Vagina (tissue), 2 donors: Measurements from ENCODE around the gene ACVR2B. TPM values are rescaled to one million over a fixed set of nuclear protein-coding genes. Genes with fewer than 3 reads are reported as not detected.

Experiments used
- DNase-seq, 2 donors: peaks; one replicate each; pipeline ENCODE4 v3.0.0-alpha.2; 2017; ENCODE audit errors: extremely low spot score in 2 of 2
- H3K27ac ChIP-seq: fragments of 200-600 bp; sonication (generic); one replicate; pipeline ENCODE4 v1.5.1; 2019
- H3K27me3 ChIP-seq: fragments of 200-600 bp; sonication (generic); one replicate; pipeline ENCODE4 v1.5.1; 2019
- H3K36me3 ChIP-seq, 2 donors: fragments of 200-600 bp; sonication (generic); one replicate each; pipeline ENCODE4 v1.5.1; 2017 to 2019
- H3K4me1 ChIP-seq: fragments of 200-600 bp; sonication (generic); one replicate; pipeline ENCODE4 v1.5.1; 2019
- H3K4me3 ChIP-seq, 2 donors: fragments of 200-600 bp; sonication (generic); 1 replicate in 1 of 2; 2 replicates in 1 of 2; pipeline ENCODE4 v1.5.1; 2016 to 2019
- H3K9me3 ChIP-seq: fragments of 200-600 bp; sonication (generic); one replicate; pipeline ENCODE4 v1.5.1; 2019
- POLR2A ChIP-seq, 2 donors: fragments of 450-650 bp; IDR thresholded peaks; one replicate each; pipeline ENCODE4 v1.6.1; 2017; ENCODE audit warnings: antibody characterized with exemption in 2 of 2, mild to moderate bottlenecking in 2 of 2, moderate library complexity in 2 of 2
- POLR2AphosphoS5 ChIP-seq, 2 donors: sonication (generic); formaldehyde crosslinking; IDR thresholded peaks; one replicate each; pipeline ENCODE4 v1.9.0; 2017; ENCODE audit warnings: antibody characterized with exemption in 2 of 2, mild to moderate bottlenecking in 2 of 2, low read depth in 1 of 2; ENCODE audit not compliant: insufficient read depth in 1 of 2
- intact Hi-C: fragments of 100-400 bp; cut with DNase I; formaldehyde crosslinking; loops from one replicate; pipeline ENCODE4 v1.15.1; 2023
- total RNA-seq: library from RNA; depleted of rRNA; stranded (reverse); fragments of >200 nt; gene quantifications from one replicate; pipeline ENCODE4 v1.2.3, GENCODE V29; 2016
- TF ChIP-seq, protein P1 (sequence below), 3 experiments: fragments of 450-650 bp in 2 of 3; fragments of 200-600 bp in 1 of 3; sonication (generic) in 1 of 3; IDR thresholded peaks; one replicate each; pipeline ENCODE4 v1.5.1; 2017 to 2019; ENCODE audit warnings: antibody characterized with exemption in 3 of 3, mild to moderate bottlenecking in 2 of 3, moderate library complexity in 2 of 3

Gene ACVR2B
- total RNA-seq, 1 donor from 2014 or later, result 3.7 TPM

DNA sequence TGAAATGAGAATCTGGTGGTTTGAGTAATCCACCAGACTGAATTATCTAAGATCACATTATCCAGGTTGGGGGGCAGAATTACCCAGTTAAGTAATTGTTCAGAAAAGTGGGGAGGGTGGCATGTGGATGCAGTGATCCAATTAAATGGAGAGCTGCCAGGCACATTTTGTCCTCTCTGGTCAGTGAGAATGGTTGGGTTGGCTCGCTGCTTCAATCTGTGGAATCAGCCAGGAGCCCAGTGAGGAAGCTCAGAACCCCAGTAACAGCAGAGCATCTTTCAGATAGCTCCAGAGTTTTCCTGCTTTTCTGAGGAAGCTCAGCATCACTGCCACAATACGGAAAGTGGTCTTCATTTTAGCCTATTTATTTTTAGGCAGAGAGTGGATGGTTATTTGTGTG, 36.1 kb downstream of the ACVR2B start:
- Histone ChIP-seq H3K4me1 (peaks cover 19% of the 10 kb centered on the region), H3K27ac (no peak overlapping the region), H3K36me3 (peaks cover 0 to 7% of the 10 kb centered on the region in 2 donors), H3K27me3 (no peaks in the 10 kb centered on the region), H3K4me3 (no peak overlapping the region), H3K9me3 (no peaks in the 10 kb centered on the region)
- TF ChIP-seq, protein P1, sequence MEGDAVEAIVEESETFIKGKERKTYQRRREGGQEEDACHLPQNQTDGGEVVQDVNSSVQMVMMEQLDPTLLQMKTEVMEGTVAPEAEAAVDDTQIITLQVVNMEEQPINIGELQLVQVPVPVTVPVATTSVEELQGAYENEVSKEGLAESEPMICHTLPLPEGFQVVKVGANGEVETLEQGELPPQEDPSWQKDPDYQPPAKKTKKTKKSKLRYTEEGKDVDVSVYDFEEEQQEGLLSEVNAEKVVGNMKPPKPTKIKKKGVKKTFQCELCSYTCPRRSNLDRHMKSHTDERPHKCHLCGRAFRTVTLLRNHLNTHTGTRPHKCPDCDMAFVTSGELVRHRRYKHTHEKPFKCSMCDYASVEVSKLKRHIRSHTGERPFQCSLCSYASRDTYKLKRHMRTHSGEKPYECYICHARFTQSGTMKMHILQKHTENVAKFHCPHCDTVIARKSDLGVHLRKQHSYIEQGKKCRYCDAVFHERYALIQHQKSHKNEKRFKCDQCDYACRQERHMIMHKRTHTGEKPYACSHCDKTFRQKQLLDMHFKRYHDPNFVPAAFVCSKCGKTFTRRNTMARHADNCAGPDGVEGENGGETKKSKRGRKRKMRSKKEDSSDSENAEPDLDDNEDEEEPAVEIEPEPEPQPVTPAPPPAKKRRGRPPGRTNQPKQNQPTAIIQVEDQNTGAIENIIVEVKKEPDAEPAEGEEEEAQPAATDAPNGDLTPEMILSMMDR (IDR thresholded peaks at IDR 0.05), result no peak
- TF ChIP-seq POLR2AphosphoS5 (IDR thresholded peaks at IDR 0.05; ENCODE audit: insufficient read depth in 1 of 2, low read depth in 1 of 2), result no peak
- intact Hi-C loops, result no loop called here
- no peak for DNase-seq

DNA sequence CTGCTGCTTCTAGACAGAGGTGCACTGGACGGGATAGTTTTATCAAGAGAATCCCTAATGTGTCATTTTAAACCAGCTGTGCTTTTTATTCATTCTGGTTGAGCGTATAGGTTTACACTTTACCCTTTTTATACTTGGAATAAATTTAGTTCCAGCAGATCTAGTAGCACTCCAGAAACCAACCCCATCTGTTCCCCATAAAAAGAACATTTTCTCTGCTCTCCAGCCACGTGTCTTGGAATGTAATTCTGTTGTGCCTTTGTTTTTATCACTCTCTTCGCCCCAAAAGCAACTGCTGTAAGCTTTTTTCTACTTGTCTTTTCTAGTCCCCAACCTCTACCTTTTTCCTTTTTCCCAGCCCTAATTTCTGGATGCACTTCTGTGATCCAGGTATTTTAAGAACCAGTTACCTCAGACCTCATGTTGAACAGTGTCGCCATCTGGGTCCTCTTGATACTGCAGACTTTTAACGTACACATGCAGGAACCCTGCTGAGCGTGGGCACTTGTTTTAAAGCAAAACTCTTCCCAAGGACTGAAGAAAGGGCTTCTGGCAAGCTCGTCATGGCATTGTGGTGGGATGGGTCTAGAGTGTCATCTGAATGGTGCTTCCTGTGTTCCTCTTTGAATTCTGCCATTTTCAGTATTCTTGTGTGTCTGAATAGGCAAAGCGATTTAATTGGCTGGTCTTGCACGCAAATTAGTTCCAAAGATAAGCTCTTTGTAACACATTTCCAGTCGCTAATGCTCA, 36.8 kb downstream of the ACVR2B start:
- Histone ChIP-seq H3K36me3 (peaks cover 0 to under 1% of the 10 kb centered on the region in 2 donors), H3K27ac (peak overlapping the region; percentile 2), H3K4me3 (no peak overlapping the region), H3K9me3 (no peaks in the 10 kb centered on the region), H3K27me3 (no peaks in the 10 kb centered on the region), H3K4me1 (peaks cover 23% of the 10 kb centered on the region)
- TF ChIP-seq POLR2A (IDR thresholded peaks at IDR 0.05) (no peak), POLR2AphosphoS5 (IDR thresholded peaks at IDR 0.05; ENCODE audit: insufficient read depth in 1 of 2, low read depth in 1 of 2) (no peak)
- TF ChIP-seq, protein P1 (IDR thresholded peaks at IDR 0.05), result no peak
- DNase-seq, result no peak
- intact Hi-C loops, result no loop called here

DNA sequence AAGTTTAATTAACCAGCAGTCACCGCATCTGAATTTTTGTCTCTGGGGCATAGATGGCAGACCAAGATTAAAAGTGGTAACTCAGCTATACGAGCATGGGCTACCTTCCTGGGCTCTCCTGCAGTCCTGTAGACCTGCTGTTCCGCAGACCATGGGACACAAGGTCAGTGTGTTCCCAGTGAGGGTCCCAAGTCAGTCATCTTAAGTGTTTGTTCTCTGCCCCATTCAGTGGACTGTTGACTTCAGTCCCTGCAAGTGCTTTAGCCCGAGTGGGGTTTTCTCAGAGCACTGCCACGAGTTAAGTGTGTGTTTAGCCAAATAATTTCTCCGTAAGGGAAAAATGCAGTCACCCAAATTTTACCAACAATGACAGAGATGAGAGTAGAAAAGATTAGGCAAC, 37.5 kb downstream of the ACVR2B start:
- no peak for TF ChIP-seq POLR2AphosphoS5 (IDR thresholded peaks at IDR 0.05; ENCODE audit: insufficient read depth in 1 of 2, low read depth in 1 of 2)
- no peak for TF ChIP-seq POLR2A (IDR thresholded peaks at IDR 0.05)
- TF ChIP-seq, protein P1 (IDR thresholded peaks at IDR 0.05), result no peak
- H3K27ac ChIP-seq, result no peak overlapping the region
- no peaks in the 10 kb centered on the region for H3K36me3 ChIP-seq
- H3K4me1 ChIP-seq, result peaks cover 23% of the 10 kb centered on the region
- no peaks in the 10 kb centered on the region for H3K9me3 ChIP-seq
- H3K27me3 ChIP-seq, result no peaks in the 10 kb centered on the region
- no peak for DNase-seq
- H3K4me3 ChIP-seq, result no peak overlapping the region
- intact Hi-C loops, result no loop called here

DNA sequence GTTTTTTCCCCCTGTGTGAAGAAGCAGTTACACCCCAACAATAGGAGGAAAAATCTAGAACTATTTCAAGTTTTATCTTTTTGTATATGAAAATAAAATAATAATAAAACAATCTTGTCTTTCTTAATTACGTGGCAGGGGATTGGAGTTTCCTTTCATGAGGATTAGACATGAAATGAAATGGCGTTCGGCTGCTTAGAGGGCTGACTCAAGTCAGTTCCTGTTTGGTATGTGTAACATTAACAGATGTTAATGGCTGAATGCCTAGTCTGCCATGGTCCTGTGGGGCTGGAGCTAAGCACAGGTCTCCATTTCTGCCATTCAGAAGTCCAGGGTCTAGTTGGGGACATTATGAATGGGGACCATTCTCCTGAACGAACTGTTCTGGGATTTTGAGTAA, 39.3 kb downstream of the ACVR2B start:
- Histone ChIP-seq H3K4me1 (peaks cover 33% of the 10 kb centered on the region), H3K36me3 (no peaks in the 10 kb centered on the region), H3K27me3 (no peaks in the 10 kb centered on the region), H3K9me3 (no peaks in the 10 kb centered on the region), H3K27ac (no peak overlapping the region), H3K4me3 (no peak overlapping the region)
- no peak for DNase-seq
- intact Hi-C loops, result no loop called here
- TF ChIP-seq POLR2A (IDR thresholded peaks at IDR 0.05) (no peak), POLR2AphosphoS5 (IDR thresholded peaks at IDR 0.05; ENCODE audit: insufficient read depth in 1 of 2, low read depth in 1 of 2) (no peak)
- TF ChIP-seq, protein P1 (IDR thresholded peaks at IDR 0.05), result no peak
